ENCODE results near the gene GALM.
"Not testable (repeated sequence)": the region's sequence is repeated elsewhere in the genome, so short reads cannot be mapped to it uniquely, and the experiment has no call there.

Gene GALM

GRCh38 chr2:38700881-38701458, 35.1 kb downstream of the GALM start:
- no peak for DNase-seq (ENCODE audit: low read depth, low spot score)
- no peak overlapping the region for H3K4me3 ChIP-seq (ENCODE audit: low read depth, low read length)
- in situ Hi-C loops (cut with HindIII; ENCODE audit: low sequenced_read_pairs), result no loop called here
- TF ChIP-seq CTCF (IDR thresholded peaks at IDR 0.05; ENCODE audit: low read depth, low read length), result no peak

- H3K4me3 ChIP-seq (ENCODE audit: low read depth, low read length), result no peak overlapping the region
- no peak for DNase-seq (ENCODE audit: low read depth, low spot score)
- in situ Hi-C loops (cut with HindIII; ENCODE audit: low sequenced_read_pairs), result no loop called here
- no peak for TF ChIP-seq CTCF (IDR thresholded peaks at IDR 0.05; ENCODE audit: low read depth, low read length)
These were observed 35.6 kb downstream of the GALM start for GRCh38 chr2:38701542-38701941.

GRCh38 chr2:38702413-38702812, 36.5 kb downstream of the GALM start:
- DNase-seq (ENCODE audit: low read depth, low spot score), result peak; percentile 88

DNA sequence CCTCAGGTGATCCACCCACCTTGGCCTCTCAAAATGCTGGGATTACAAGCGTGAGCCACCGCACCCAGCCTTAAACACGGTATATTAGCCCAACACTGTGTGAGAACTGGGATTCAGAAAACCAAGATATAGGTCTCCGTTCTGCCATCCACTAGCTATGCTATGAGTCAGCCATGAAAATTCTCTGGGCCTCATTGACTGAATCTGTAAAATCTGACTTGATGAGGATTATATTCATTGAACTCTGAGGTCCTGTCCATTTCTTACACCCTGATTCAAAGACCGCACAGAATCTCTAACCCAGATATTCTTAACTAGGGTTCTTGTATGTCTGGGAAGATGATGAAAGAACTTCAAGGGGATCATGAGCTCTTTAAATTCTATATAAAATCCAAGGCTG, 37.4 kb downstream of the GALM start:
- in situ Hi-C loops (cut with HindIII; ENCODE audit: low sequenced_read_pairs), result not testable (repeated sequence)
- DNase-seq (ENCODE audit: low read depth, low spot score), result peak; percentile 36

More at GRCh38 chr2:38702413-38702812, 36.5 kb downstream of the GALM start:
- TF ChIP-seq CTCF (IDR thresholded peaks at IDR 0.05; ENCODE audit: low read depth, low read length), result no peak
- in situ Hi-C loops (cut with HindIII; ENCODE audit: low sequenced_read_pairs), result no loop called here
- H3K4me3 ChIP-seq (ENCODE audit: low read depth, low read length), result no peak overlapping the region

DNA sequence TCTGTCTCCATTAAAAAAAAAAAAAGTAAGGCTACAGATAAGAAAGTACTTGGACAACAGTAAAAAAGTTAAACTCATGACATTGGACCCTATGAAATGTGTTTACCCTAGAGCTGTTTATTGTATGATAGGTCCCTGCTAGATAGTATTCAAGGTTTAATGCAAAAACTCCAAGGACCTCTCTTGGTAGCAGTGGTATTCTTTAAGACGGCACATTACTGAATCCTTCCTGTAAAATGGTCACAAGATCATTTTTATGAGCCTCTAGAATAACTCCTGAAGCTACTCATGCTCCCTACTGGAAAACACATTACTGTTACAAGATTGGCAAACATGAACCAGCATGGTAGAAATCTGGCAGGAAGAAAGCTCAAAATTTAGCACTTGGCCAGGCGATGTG, 38.8 kb downstream of the GALM start:
- TF ChIP-seq CTCF (IDR thresholded peaks at IDR 0.05; ENCODE audit: low read depth, low read length), result no peak
- H3K4me3 ChIP-seq (ENCODE audit: low read depth, low read length), result no peak overlapping the region
- DNase-seq (ENCODE audit: low read depth, low spot score), result no peak
- in situ Hi-C loops (cut with HindIII; ENCODE audit: low sequenced_read_pairs), result no loop called here

More for the DNA sequence above, 37.4 kb downstream of the GALM start:
- not testable (repeated sequence) for H3K4me3 ChIP-seq (ENCODE audit: low read depth, low read length)

- no peak for TF ChIP-seq CTCF (IDR thresholded peaks at IDR 0.05; ENCODE audit: low read depth, low read length)
- H3K4me3 ChIP-seq (ENCODE audit: low read depth, low read length), result no peak overlapping the region
- in situ Hi-C loops (cut with HindIII; ENCODE audit: low sequenced_read_pairs), result no loop called here
- DNase-seq (ENCODE audit: low read depth, low spot score), result no peak
These were observed 41.0 kb downstream of the GALM start for GRCh38 chr2:38706846-38707345.

DNA sequence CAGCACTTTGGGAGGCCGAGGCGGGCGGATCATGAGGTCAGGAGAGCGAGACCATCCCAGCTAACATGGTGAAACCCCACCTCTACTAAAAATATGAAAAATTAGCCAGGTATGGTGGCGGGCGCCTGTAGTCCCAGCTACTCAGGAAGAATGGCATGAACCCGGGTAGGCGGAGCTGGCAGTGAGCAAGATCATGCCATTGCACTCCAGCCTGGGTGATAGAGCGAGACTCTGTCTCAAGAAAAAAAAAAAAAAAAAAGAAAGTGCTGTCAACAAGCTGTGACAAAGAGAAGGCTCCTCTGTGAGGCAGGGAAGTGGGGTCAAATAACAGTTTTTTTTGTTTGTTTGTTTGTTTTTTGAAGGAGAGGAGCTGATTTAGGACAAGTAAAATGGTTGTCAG, 42.6 kb downstream of the GALM start:
- in situ Hi-C loops (cut with HindIII; ENCODE audit: low sequenced_read_pairs); DNase-seq (ENCODE audit: low read depth, low spot score); H3K4me3 ChIP-seq (ENCODE audit: low read depth, low read length): not testable (repeated sequence)

Measured in astrocyte of the spinal cord (primary cell).